T-cell (primary cell): ENCODE data around the gene SKI. TPM values are rescaled to one million over a fixed set of nuclear protein-coding genes. Genes with fewer than 3 reads are reported as not detected.

Source experiments
- ATAC-seq, 4 experiments: fragments of 200-7000 bp in 3 of 4; fragments of 150-1000 bp in 1 of 4; cut with Tn5 transposase; replicated peaks in 1 of 4; 1 replicate in 3 of 4; 2 replicates in 1 of 4; pipeline ENCODE4 v1.10.0; 2021; ENCODE audit warnings: moderate library complexity in 3 of 4, mild to moderate bottlenecking in 2 of 4, moderate number of reproducible peaks in 1 of 4
- CTCF ChIA-PET, 2 donors: fragments of 300-600 bp; sonication (Branson Sonifier 250); formaldehyde crosslinking; loops; one replicate each; lab custom pipeline; 2022; ENCODE audit warnings: antibody characterized with exemption in 2 of 2; lab: Charles Lee
- POLR2A ChIA-PET, 2 donors: fragments of 300-600 bp; sonication (Branson Sonifier 250); formaldehyde crosslinking; loops; one replicate each; lab custom pipeline; 2022; ENCODE audit warnings: antibody characterized with exemption in 2 of 2; lab: Charles Lee
- DNase-seq, 35 experiments: peaks; one replicate each; pipeline versions ENCODE4 v3.0.0 to v3.0.0-alpha.2; 2013 to 2023
- H3K27ac ChIP-seq: one replicate; pipeline ENCODE4 v1.5.1; 2013; ENCODE audit warnings: low read length
- H3K27me3 ChIP-seq, 2 experiments: replicated peaks in 1 of 2; 1 replicate in 1 of 2; 2 replicates in 1 of 2; pipeline versions ENCODE4 v1.6.1 to v1.7.0; 2013; ENCODE audit warnings: low read length in 1 of 2, mixed read lengths in 1 of 2; ENCODE audit not compliant: control insufficient read depth in 2 of 2, insufficient read depth in 2 of 2; ENCODE audit errors: extremely low read depth in 1 of 2
- H3K36me3 ChIP-seq, 2 donors: 1 replicate in 1 of 2; 2 replicates in 1 of 2; pipeline versions ENCODE4 v1.6.1 to v1.7.0; 2013; ENCODE audit warnings: low read length in 1 of 2; ENCODE audit not compliant: control insufficient read depth in 2 of 2, insufficient read depth in 1 of 2; ENCODE audit errors: extremely low read depth in 1 of 2
- H3K4me1 ChIP-seq, 2 experiments: 1 replicate in 1 of 2; 2 replicates in 1 of 2; pipeline versions ENCODE4 v1.6.1 to v1.7.0; 2013; ENCODE audit warnings: low read length in 2 of 2, mixed read lengths in 1 of 2; ENCODE audit not compliant: insufficient read depth in 2 of 2, control insufficient read depth in 1 of 2; ENCODE audit errors: extremely low read depth in 1 of 2
- H3K4me3 ChIP-seq, 2 donors: 1 replicate in 1 of 2; 2 replicates in 1 of 2; pipeline versions ENCODE4 v1.5.1 to v1.7.0; 2013; ENCODE audit warnings: mild to moderate bottlenecking in 2 of 2, low read length in 1 of 2, moderate library complexity in 1 of 2; ENCODE audit not compliant: control insufficient read depth in 1 of 2; ENCODE audit errors: extremely low read depth in 1 of 2
- H3K9me3 ChIP-seq: 2 replicates; pipeline ENCODE4 v1.7.0; 2013
- H3K27ac Mint-ChIP-seq, 2 donors: one replicate each; pipeline ENCODE4 v1.8.0; 2020 to 2021; ENCODE audit warnings: mild to moderate bottlenecking in 2 of 2, mixed read lengths in 2 of 2
- H3K27me3 Mint-ChIP-seq, 2 donors: one replicate each; pipeline ENCODE4 v1.8.0; 2021 to 2022; ENCODE audit warnings: mixed read lengths in 2 of 2
- H3K36me3 Mint-ChIP-seq: one replicate; pipeline ENCODE4 v1.8.0; 2021; ENCODE audit warnings: mixed read lengths
- H3K4me1 Mint-ChIP-seq, 3 donors: one replicate each; pipeline ENCODE4 v1.8.0; 2020 to 2022; ENCODE audit warnings: mixed read lengths in 3 of 3, mild to moderate bottlenecking in 1 of 3
- H3K4me3 Mint-ChIP-seq, 3 donors: one replicate each; pipeline ENCODE4 v1.8.0; 2020 to 2022; ENCODE audit warnings: mild to moderate bottlenecking in 3 of 3, mixed read lengths in 3 of 3, moderate library complexity in 3 of 3
- H3K9me3 Mint-ChIP-seq, 3 donors: one replicate each; pipeline ENCODE4 v1.8.0; 2020 to 2022; ENCODE audit warnings: mixed read lengths in 3 of 3
- WGBS: methylation state at CpG from one replicate; pipeline ENCODE4 v1.1.5; 2013; ENCODE audit warnings: missing lambda C conversion rate; ENCODE audit not compliant: insufficient coverage; 5-methylcytosine and 5-hydroxymethylcytosine counted together
- total RNA-seq, 35 experiments: library from RNA in 6 of 35; stranded (reverse) in 6 of 35; fragments of 120-200 nt in 1 of 35; gene quantifications; one replicate each; pipeline versions ENCODE4 v1.2.1 to v1.2.4 and lab custom pipeline; 2013 to 2026

The SKI gene
- total RNA-seq, 5 donors from 2014 or later (not counting 1 experiment from before 2014, with no cell fraction given): 137 to 299 (median 157) TPM

DNA sequence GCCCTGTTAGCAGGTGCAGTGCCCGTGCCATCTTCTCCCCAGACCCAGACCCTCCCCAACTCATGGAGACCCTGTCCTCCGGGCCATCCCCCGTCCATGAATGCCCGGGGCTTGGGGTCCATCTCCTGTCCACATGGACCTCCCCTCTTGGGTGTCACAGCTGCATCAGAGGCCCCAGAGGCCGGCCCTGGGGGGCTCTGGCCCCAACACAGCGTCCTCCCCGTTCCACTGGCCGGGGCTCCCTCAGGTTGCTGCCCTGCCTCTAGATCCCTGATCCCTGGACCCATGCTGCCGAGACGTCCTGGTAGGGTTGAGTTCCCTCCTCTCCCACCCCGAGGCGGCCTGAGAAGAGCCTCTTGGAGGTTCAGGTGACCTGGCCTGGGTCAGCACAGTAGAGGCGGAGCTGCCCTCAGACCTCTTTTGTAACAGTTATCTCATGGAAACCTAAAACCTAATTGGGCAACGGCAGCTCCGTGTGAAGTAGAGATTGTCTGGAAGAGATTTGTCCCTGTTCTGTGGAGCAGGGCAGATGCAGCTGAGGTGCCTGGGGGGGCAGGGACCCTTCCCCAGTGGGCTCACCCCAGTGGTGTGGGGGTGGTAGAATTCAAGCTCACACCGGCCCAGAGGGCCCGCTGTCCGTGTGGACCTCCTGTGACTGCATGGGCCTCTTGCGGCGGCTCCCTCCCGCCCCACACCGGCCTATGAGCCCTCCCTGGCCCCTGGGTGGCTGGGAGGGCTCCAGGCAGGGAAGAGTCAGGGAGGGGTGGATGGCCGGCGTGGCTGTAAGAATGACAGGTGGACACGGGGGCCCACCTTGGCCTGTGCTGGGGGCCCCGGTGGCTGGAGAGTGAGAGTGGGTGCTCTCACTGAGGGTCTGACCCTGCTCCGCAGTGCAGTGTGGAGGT, 56.1 kb downstream of the SKI start:
- peaks cover 3% of the 10 kb centered on the region for H3K36me3 Mint-ChIP-seq
- Histone ChIP-seq H3K4me3 (no peak overlapping the region), H3K36me3 (peaks cover 2 to 12% of the 10 kb centered on the region in 2 donors), H3K9me3 (no peaks in the 10 kb centered on the region), H3K4me1 (peaks cover 13 to 53% of the 10 kb centered on the region in 2 experiments), H3K27me3 (no peaks in the 10 kb centered on the region), H3K27ac (no peak overlapping the region)
- ATAC-seq (peak in 1 of 4 experiments; percentile 2), DNase-seq (no peak)
- ChIA-PET CTCF (no interaction called here), POLR2A (no interaction called here)
- no peak overlapping the region for H3K4me3 Mint-ChIP-seq
- peak overlapping the region in 1 of 2 donors; percentile 19 for H3K27ac Mint-ChIP-seq
- H3K4me1 Mint-ChIP-seq: peaks cover 38 to 49% (median 45%) of the 10 kb centered on the region in 3 donors
- H3K27me3 Mint-ChIP-seq: no peaks in the 10 kb centered on the region
- H3K9me3 Mint-ChIP-seq: no peaks in the 10 kb centered on the region
- 95% methylated on average over 20 of the region's 27 CpGs for WGBS

- Mint-ChIP-seq H3K9me3 (no peaks in the 10 kb centered on the region), H3K27ac (no peak overlapping the region), H3K36me3 (peaks cover 3% of the 10 kb centered on the region), H3K4me3 (no peak overlapping the region), H3K27me3 (no peaks in the 10 kb centered on the region), H3K4me1 (peaks cover 38 to 49% (median 49%) of the 10 kb centered on the region in 3 donors)
- DNase-seq (no peak), ATAC-seq (no peak)
- ChIA-PET POLR2A (interaction anchor here (0.7 kb wide), 2 partner anchors 69 to 212 kb away, joined by 6 read pairs; no protein-coding TSS in a partner anchor), CTCF (no interaction called here)
- H3K27ac ChIP-seq: no peak overlapping the region
- no peaks in the 10 kb centered on the region for H3K9me3 ChIP-seq
- WGBS: 98% methylated on average over 5 of the region's 9 CpGs
- H3K4me1 ChIP-seq: peaks cover 18 to 53% of the 10 kb centered on the region in 2 experiments
- H3K36me3 ChIP-seq: peaks cover 2 to 10% of the 10 kb centered on the region in 2 donors
- H3K4me3 ChIP-seq: no peak overlapping the region
- no peaks in the 10 kb centered on the region for H3K27me3 ChIP-seq
Measured at GRCh38 chr1:2284932-2285331, 56.8 kb downstream of the SKI start.

DNA sequence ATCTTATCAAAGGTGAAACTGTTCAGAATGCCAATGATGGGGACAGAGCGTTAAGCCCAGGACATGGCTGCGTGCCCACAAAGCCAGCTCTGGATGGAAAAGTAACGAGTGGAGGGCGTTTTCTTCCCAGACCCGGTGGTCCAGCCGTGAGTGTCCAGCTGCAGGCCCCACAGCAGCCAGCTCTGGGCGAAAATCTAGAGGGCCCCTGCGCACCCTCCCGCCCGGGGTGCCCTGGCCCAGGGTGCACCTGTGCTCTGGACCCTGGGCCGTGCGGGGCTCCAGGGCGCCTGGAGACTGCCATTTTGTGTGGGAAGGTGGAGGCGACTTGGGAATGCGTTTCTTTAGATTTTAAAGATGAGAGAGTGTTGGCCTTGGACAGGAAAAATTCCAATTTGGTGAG, 58.8 kb downstream of the SKI start:
- no peak for ATAC-seq
- Histone ChIP-seq H3K9me3 (no peaks in the 10 kb centered on the region), H3K27ac (no peak overlapping the region), H3K4me3 (no peak overlapping the region), H3K4me1 (peaks cover 30 to 72% of the 10 kb centered on the region in 2 experiments), H3K27me3 (no peaks in the 10 kb centered on the region), H3K36me3 (peaks cover 2 to 10% of the 10 kb centered on the region in 2 donors)
- DNase-seq: no peak
- Mint-ChIP-seq H3K27ac (peak overlapping the region in 1 of 2 donors; percentile 61), H3K27me3 (no peaks in the 10 kb centered on the region), H3K9me3 (no peaks in the 10 kb centered on the region), H3K36me3 (peaks cover 3% of the 10 kb centered on the region), H3K4me3 (peak overlapping the region in 1 of 3 donors; percentile 60), H3K4me1 (peaks cover 58 to 69% (median 69%) of the 10 kb centered on the region in 3 donors)
- WGBS: 95% methylated on average over 12 of the region's 15 CpGs
- ChIA-PET POLR2A (interaction anchor here in 1 of 2 donors (0.6 kb wide), 2 partner anchors 21 to 24 kb away, joined by 3 to 5 read pairs; no protein-coding TSS in a partner anchor), CTCF (no interaction called here)

GRCh38 chr1:2287649-2288048, 59.5 kb downstream of the SKI start:
- CTCF ChIA-PET: no interaction called here
- peaks cover 37 to 77% of the 10 kb centered on the region in 2 experiments for H3K4me1 ChIP-seq
- Mint-ChIP-seq H3K4me3 (peak overlapping the region in 1 of 3 donors; percentile 91), H3K36me3 (peaks cover 3% of the 10 kb centered on the region), H3K4me1 (peaks cover 66 to 77% (median 75%) of the 10 kb centered on the region in 3 donors), H3K27me3 (no peaks in the 10 kb centered on the region), H3K27ac (no peak overlapping the region), H3K9me3 (no peaks in the 10 kb centered on the region)
- H3K27me3 ChIP-seq: no peaks in the 10 kb centered on the region
- 96% methylated on average over 11 of the region's 14 CpGs for WGBS
- POLR2A ChIA-PET: interaction anchor here in 1 of 2 donors (0.6 kb wide), 1 partner anchor 20 kb away, joined by 5 read pairs; no protein-coding TSS in a partner anchor
- H3K36me3 ChIP-seq: peaks cover 2 to 7% of the 10 kb centered on the region in 2 donors
- ATAC-seq (no peak), DNase-seq (no peak)
- H3K27ac ChIP-seq: no peak overlapping the region
- H3K9me3 ChIP-seq: no peaks in the 10 kb centered on the region
- no peak overlapping the region for H3K4me3 ChIP-seq

GRCh38 chr1:2288311-2288710, 60.2 kb downstream of the SKI start:
- CTCF ChIA-PET: no interaction called here
- POLR2A ChIA-PET: no interaction called here
- Histone ChIP-seq H3K27me3 (no peaks in the 10 kb centered on the region), H3K4me1 (peaks cover 41 to 78% of the 10 kb centered on the region in 2 experiments), H3K4me3 (peak overlapping the region; percentile 5 to 27), H3K9me3 (no peaks in the 10 kb centered on the region), H3K36me3 (peaks cover 2 to 3% of the 10 kb centered on the region in 2 donors), H3K27ac (no peak overlapping the region)
- 37% methylated on average over 6 of the region's 10 CpGs for WGBS
- Mint-ChIP-seq H3K4me1 (peaks cover 72 to 81% (median 80%) of the 10 kb centered on the region in 3 donors), H3K27me3 (no peaks in the 10 kb centered on the region), H3K36me3 (peaks cover 3% of the 10 kb centered on the region), H3K9me3 (no peaks in the 10 kb centered on the region), H3K27ac (peak overlapping the region; percentile 78 to 84), H3K4me3 (peak overlapping the region; percentile 28 to 91 (median 36))
- DNase-seq (peak in 20 of 35 experiments; percentile 25 to 63 (median 38)), ATAC-seq (peak in 1 of 4 experiments; percentile 15)

- peak overlapping the region; percentile 57 to 84 for H3K27ac Mint-ChIP-seq
- H3K27me3 Mint-ChIP-seq: no peaks in the 10 kb centered on the region
- DNase-seq: no peak
- POLR2A ChIA-PET: interaction anchor here in 1 of 2 donors (1.0 kb wide), 1 partner anchor 12 kb away, joined by 12 read pairs; no protein-coding TSS in a partner anchor
- Histone ChIP-seq H3K36me3 (peaks cover 2 to 3% of the 10 kb centered on the region in 2 donors), H3K4me3 (peak overlapping the region in 1 of 2 donors; percentile 5), H3K4me1 (peaks cover 44 to 78% of the 10 kb centered on the region in 2 experiments), H3K27me3 (no peaks in the 10 kb centered on the region), H3K9me3 (no peaks in the 10 kb centered on the region), H3K27ac (no peak overlapping the region)
- CTCF ChIA-PET: no interaction called here
- peaks cover 3% of the 10 kb centered on the region for H3K36me3 Mint-ChIP-seq
- peak overlapping the region; percentile 9 to 91 (median 36) for H3K4me3 Mint-ChIP-seq
- H3K4me1 Mint-ChIP-seq: peaks cover 79 to 85% (median 84%) of the 10 kb centered on the region in 3 donors
- WGBS: 92% methylated on average over 12 of the region's 20 CpGs
- no peaks in the 10 kb centered on the region for H3K9me3 Mint-ChIP-seq
- no peak for ATAC-seq
Measured at GRCh38 chr1:2288816-2289536, 60.9 kb downstream of the SKI start.
